ENCODE results near the gene NUP58.

GRCh38 chr13:25375727-25376358 is 74.4 kb downstream of the NUP58 start:
- no peak for TF ChIP-seq EZH2 (IDR thresholded peaks at IDR 0.05; ENCODE audit: borderline replicate concordance, low read depth, low read length, severe bottlenecking)
- peak; percentile 75 for TF ChIP-seq CTCF (IDR thresholded peaks at IDR 0.05; ENCODE audit: borderline replicate concordance, extremely low read depth, low read length, poor library complexity, severe bottlenecking)
